Gastrocnemius medialis (tissue), 4 donors: ENCODE measurements around the gene KCNJ15. TPM values are rescaled to one million over a fixed set of nuclear protein-coding genes. Genes with fewer than 3 reads are reported as not detected.

Experiments used
- ATAC-seq, 2 donors: fragments of 150-250 bp; one replicate each; pipeline ENCODE4 v1.9.1; 2016
- DNase-seq, 2 donors: peaks; one replicate each; pipeline ENCODE4 v3.0.0-alpha.2; 2019
- H3K27ac ChIP-seq, 4 donors: fragments of 200-600 bp; sonication (generic); 1 replicate in 1 of 4; 2 replicates in 3 of 4; pipeline ENCODE4 v1.5.1; 2016 to 2018; ENCODE audit warnings: mild to moderate bottlenecking in 2 of 4, moderate library complexity in 1 of 4
- H3K27me3 ChIP-seq, 3 donors: fragments of 200-600 bp; sonication (generic) in 2 of 3; 1 replicate in 1 of 3; 2 replicates in 2 of 3; pipeline versions ENCODE4 v1.5.1 to v1.6.0; 2016 to 2019; ENCODE audit warnings: mild to moderate bottlenecking in 1 of 3, moderate library complexity in 1 of 3
- H3K36me3 ChIP-seq, 2 donors: fragments of 200-600 bp; sonication (generic) in 1 of 2; one replicate each; pipeline ENCODE4 v1.5.1; 2017 to 2018
- H3K4me1 ChIP-seq, 2 donors: fragments of 200-600 bp; sonication (generic) in 1 of 2; one replicate each; pipeline ENCODE4 v1.5.1; 2016 to 2017; ENCODE audit warnings: mild to moderate bottlenecking in 2 of 2
- H3K4me3 ChIP-seq, 4 donors: fragments of 200-600 bp; sonication (generic) in 3 of 4; 1 replicate in 1 of 4; 2 replicates in 3 of 4; pipeline ENCODE4 v1.5.1; 2016 to 2019; ENCODE audit warnings: mild to moderate bottlenecking in 2 of 4
- H3K9me3 ChIP-seq, 3 donors: fragments of 200-600 bp; sonication (generic) in 2 of 3; 1 replicate in 1 of 3; 2 replicates in 2 of 3; pipeline ENCODE4 v1.5.1; 2016 to 2019
- CTCF ChIP-seq, 5 experiments: fragments of 450-650 bp in 3 of 5; fragments of 200-600 bp in 2 of 5; sonication (generic) in 2 of 5; IDR thresholded peaks in 4 of 5; conservative IDR thresholded peaks in 1 of 5; 1 replicate in 4 of 5; 2 replicates in 1 of 5; pipeline ENCODE4 v1.5.1; 2016 to 2019; ENCODE audit warnings: antibody characterized with exemption in 5 of 5, mild to moderate bottlenecking in 3 of 5, moderate library complexity in 3 of 5
- POLR2A ChIP-seq, 2 donors: fragments of 450-650 bp; IDR thresholded peaks; one replicate each; pipeline ENCODE4 v1.6.1; 2017; ENCODE audit warnings: antibody characterized with exemption in 2 of 2, mild to moderate bottlenecking in 2 of 2, moderate library complexity in 2 of 2
- in situ Hi-C, 4 donors: fragments of 200-750 bp; cut with MboI; loops; one replicate each; pipeline versions ENCODE4 v1.15.0 to v1.8.0; 2017; ENCODE audit warnings: low sequenced_read_pairs in 4 of 4
- intact Hi-C: fragments of 100-400 bp; cut with DNase I; formaldehyde crosslinking; loops from one replicate; pipeline ENCODE4 v1.15.1; 2023; ENCODE audit warnings: low total_unique reads
- total RNA-seq, 4 donors: library from RNA; depleted of rRNA; stranded (reverse); fragments of >200 nt; gene quantifications; one replicate each; pipeline versions ENCODE4 v1.1.0 to v1.2.3, GENCODE V29; 2016

The KCNJ15 gene
- total RNA-seq, 4 donors from 2014 or later: 0.24 to 1.5 (median 0.37) TPM

- H3K9me3 ChIP-seq: no peaks in the 10 kb centered on the region
- no peaks in the 10 kb centered on the region for H3K36me3 ChIP-seq
- H3K4me1 ChIP-seq: no peaks in the 10 kb centered on the region
- in situ Hi-C loops: no loop called here
- no peak for ATAC-seq
- no peaks in the 10 kb centered on the region for H3K27me3 ChIP-seq
- intact Hi-C loops: no loop called here
- no peak for DNase-seq
- no peak for TF ChIP-seq CTCF (IDR thresholded peaks at IDR 0.05 in 4 of 5, conservative IDR thresholded peaks at IDR 0.05 in 1 of 5)
- TF ChIP-seq POLR2A (IDR thresholded peaks at IDR 0.05): no peak
- H3K27ac ChIP-seq: no peak overlapping the region
- H3K4me3 ChIP-seq: no peak overlapping the region
Measured at GRCh38 chr21:38267991-38268863, 11.4 kb downstream of the KCNJ15 start.

GRCh38 chr21:38268864-38269575 lies 12.2 kb downstream of the KCNJ15 start:
- intact Hi-C loops: no loop called here
- Histone ChIP-seq H3K36me3 (no peaks in the 10 kb centered on the region), H3K9me3 (no peaks in the 10 kb centered on the region), H3K27me3 (no peaks in the 10 kb centered on the region), H3K4me1 (no peaks in the 10 kb centered on the region), H3K4me3 (no peak overlapping the region), H3K27ac (no peak overlapping the region)
- TF ChIP-seq CTCF (IDR thresholded peaks at IDR 0.05 in 4 of 5, conservative IDR thresholded peaks at IDR 0.05 in 1 of 5): no peak
- TF ChIP-seq POLR2A (IDR thresholded peaks at IDR 0.05): no peak
- in situ Hi-C loops: no loop called here
- DNase-seq: no peak
- no peak for ATAC-seq

GRCh38 chr21:38269576-38269936 lies 12.8 kb downstream of the KCNJ15 start:
- in situ Hi-C loops (no loop called here), intact Hi-C loops (no loop called here)
- Histone ChIP-seq H3K4me1 (no peaks in the 10 kb centered on the region), H3K4me3 (no peak overlapping the region), H3K27ac (no peak overlapping the region), H3K27me3 (no peaks in the 10 kb centered on the region), H3K9me3 (no peaks in the 10 kb centered on the region), H3K36me3 (no peaks in the 10 kb centered on the region)
- TF ChIP-seq POLR2A (IDR thresholded peaks at IDR 0.05) (no peak), CTCF (IDR thresholded peaks at IDR 0.05 in 4 of 5, conservative IDR thresholded peaks at IDR 0.05 in 1 of 5) (no peak)
- no peak for DNase-seq
- no peak for ATAC-seq

- Histone ChIP-seq H3K36me3 (no peaks in the 10 kb centered on the region), H3K4me3 (no peak overlapping the region), H3K9me3 (no peaks in the 10 kb centered on the region), H3K27ac (no peak overlapping the region), H3K27me3 (no peaks in the 10 kb centered on the region), H3K4me1 (no peaks in the 10 kb centered on the region)
- no peak for DNase-seq
- in situ Hi-C loops: no loop called here
- TF ChIP-seq POLR2A (IDR thresholded peaks at IDR 0.05) (no peak), CTCF (IDR thresholded peaks at IDR 0.05 in 4 of 5, conservative IDR thresholded peaks at IDR 0.05 in 1 of 5) (no peak)
- ATAC-seq: no peak
- intact Hi-C loops: no loop called here
Measured at GRCh38 chr21:38272215-38272614, 15.4 kb downstream of the KCNJ15 start.
